ENCODE measurements around the gene CCDC137.

CCDC137 gene

DNA sequence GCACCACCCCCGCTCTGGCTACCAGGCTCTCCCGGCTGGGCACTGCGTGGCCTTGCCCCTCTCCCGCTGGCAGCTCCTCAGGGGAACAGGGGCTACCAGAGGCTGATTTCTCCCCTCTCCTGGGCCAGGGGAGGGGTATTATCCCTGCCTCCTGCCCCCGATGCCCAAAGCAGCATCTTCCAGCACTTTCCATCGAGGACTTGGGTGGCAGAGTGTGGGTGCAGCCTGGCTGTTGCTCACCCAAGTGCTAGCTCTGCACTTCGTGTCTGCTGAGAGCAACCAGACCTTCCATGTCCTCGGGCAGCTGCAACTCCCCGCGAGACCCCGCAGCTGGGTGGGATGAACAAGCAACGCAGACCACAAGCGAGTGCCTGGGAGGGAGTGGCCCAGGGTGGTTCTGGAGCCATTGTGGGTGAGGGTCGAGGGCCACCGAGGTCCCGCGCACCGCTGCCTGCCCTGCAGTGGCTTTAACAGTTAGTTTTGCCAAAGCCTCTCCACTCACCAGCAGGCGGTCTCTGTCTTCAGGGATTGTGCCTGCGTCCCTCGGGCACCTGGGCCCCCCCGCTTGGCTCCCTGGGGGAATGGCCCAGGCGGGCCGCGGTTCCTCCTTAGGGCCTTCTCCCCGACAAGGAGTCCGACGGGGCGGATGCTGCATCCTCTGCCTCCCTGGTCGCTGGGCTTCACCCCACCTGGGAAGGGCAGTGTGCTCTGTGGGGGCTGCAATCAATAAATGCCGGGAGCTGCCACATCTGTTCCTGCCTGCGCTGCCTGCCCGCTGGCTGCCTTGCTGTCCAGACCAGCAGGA, 53.9 kb downstream of the CCDC137 start:
- no peaks in the 10 kb centered on the region for H3F3A ChIP-seq (ENCODE audit: insufficient read depth, low read length)
- H3K27ac ChIP-seq (ENCODE audit: low read depth, low read length, poor library complexity, severe bottlenecking), result no peak overlapping the region
- H3K4me3 ChIP-seq (ENCODE audit: low read depth, low read length, poor library complexity, severe bottlenecking), result no peak overlapping the region
- no peaks in the 10 kb centered on the region for H3K79me2 ChIP-seq (ENCODE audit: insufficient read depth, low read length)
- no peak overlapping the region for H3K9ac ChIP-seq (ENCODE audit: low read length)
- H3K9me2 ChIP-seq (ENCODE audit: low read depth, low read length), result no peaks in the 10 kb centered on the region
- H4K20me1 ChIP-seq (ENCODE audit: insufficient read depth, low read length), result no peaks in the 10 kb centered on the region
- H3K36me3 ChIP-seq (ENCODE audit: insufficient read depth, low read length), result peaks cover 14% of the 10 kb centered on the region; the same call in 1 of the 2 replicates
- no peak overlapping the region for H3K4me2 ChIP-seq (ENCODE audit: low read length)
- H2AFZ ChIP-seq (ENCODE audit: low read length), result no peak overlapping the region
- H3K27me3 ChIP-seq (ENCODE audit: insufficient read depth, low read length), result no peaks in the 10 kb centered on the region
- peaks cover 2% of the 10 kb centered on the region for H3K4me1 ChIP-seq (ENCODE audit: insufficient read depth, low read length, severe bottlenecking)
- H3K9me3 ChIP-seq (ENCODE audit: low read length), result no peaks in the 10 kb centered on the region
- TF ChIP-seq EZH2 (IDR thresholded peaks at IDR 0.05; ENCODE audit: borderline replicate concordance, low read length) (no peak), CTCF (IDR thresholded peaks at IDR 0.05; ENCODE audit: low read length) (no peak)

DNA sequence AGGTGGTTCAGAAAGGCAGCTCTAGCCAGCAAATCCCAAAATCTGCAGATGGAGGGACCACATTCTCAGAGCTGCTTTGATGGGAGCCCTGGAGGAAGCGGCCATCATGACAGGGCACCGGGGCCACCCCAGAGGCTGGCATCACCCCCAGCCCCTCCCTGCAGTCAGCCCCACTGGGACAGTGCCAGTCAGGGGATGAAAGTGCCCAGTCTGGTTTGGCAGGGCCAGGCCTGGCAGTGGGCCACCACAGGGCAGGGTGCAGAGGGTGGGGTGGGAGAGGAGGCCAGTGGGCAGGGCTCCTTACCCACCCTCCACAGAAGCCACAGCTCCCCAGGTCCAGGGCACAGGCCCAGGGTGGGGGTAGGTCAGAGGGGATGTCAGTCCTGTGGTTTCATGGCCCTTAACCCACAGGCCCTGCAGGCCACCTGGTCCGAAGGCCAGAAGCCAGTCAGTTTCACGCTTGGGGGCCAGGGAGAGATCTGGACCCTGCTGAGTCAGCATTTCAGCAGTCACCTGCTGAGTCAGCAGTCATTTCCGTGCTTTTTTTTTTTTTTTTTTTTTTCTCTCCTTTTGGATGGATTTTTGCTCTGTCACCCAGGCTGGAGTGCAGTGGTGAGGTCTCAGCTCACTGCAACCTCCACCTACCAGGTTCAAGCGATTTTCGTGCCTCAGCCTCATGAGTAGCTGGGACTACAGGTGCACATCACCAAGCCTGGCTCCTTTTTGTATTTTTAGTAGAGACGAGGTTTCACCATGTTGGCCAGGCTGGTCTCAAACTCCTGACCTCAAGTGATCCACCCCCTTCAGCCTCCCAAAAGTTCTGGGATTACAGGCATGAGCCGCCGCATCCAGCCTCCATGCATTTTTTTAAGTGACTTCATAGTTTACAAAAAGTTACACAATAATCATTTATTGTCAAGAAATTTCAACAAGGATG, 55.9 kb downstream of the CCDC137 start:
- Histone ChIP-seq H3K4me1 (ENCODE audit: insufficient read depth, low read length, severe bottlenecking) (peaks cover 4% of the 10 kb centered on the region), H3K9me3 (ENCODE audit: low read length) (no peaks in the 10 kb centered on the region), H3K4me2 (ENCODE audit: low read length) (no peak overlapping the region), H3K36me3 (ENCODE audit: insufficient read depth, low read length) (peaks cover 14% of the 10 kb centered on the region; the same call in 1 of the 2 replicates), H4K20me1 (ENCODE audit: insufficient read depth, low read length) (no peaks in the 10 kb centered on the region), H3K27ac (ENCODE audit: low read depth, low read length, poor library complexity, severe bottlenecking) (no peak overlapping the region), H3K9ac (ENCODE audit: low read length) (no peak overlapping the region), H2AFZ (ENCODE audit: low read length) (no peak overlapping the region), H3K9me2 (ENCODE audit: low read depth, low read length) (no peaks in the 10 kb centered on the region), H3K4me3 (ENCODE audit: low read depth, low read length, poor library complexity, severe bottlenecking) (no peak overlapping the region), H3K79me2 (ENCODE audit: insufficient read depth, low read length) (no peaks in the 10 kb centered on the region), H3K27me3 (ENCODE audit: insufficient read depth, low read length) (no peaks in the 10 kb centered on the region; the same call in 1 of the 2 replicates), H3F3A (ENCODE audit: insufficient read depth, low read length) (no peaks in the 10 kb centered on the region)
- TF ChIP-seq EZH2 (IDR thresholded peaks at IDR 0.05; ENCODE audit: borderline replicate concordance, low read length) (no peak), CTCF (IDR thresholded peaks at IDR 0.05; ENCODE audit: low read length) (no peak)
